HEK293T (cell line): Measurements from ENCODE around the gene ASCL5.

Experiments
- CTCF ChIA-PET: fragments of 350-600 bp; formaldehyde crosslinking; extraction: SDS; loops from one replicate; lab custom pipeline; 2021; ENCODE audit warnings: antibody characterized with exemption, inconsistent platforms; lab: Yijun Ruan, JAX
- POLR2A ChIA-PET: fragments of 350-600 bp; formaldehyde crosslinking; extraction: SDS; loops from one replicate; lab custom pipeline; 2020; ENCODE audit warnings: antibody characterized with exemption, inconsistent platforms; lab: Yijun Ruan, JAX
- DNase-seq: peaks from one replicate; pipeline ENCODE4 v3.0.0; 2012; ENCODE audit warnings: mixed read lengths; ENCODE audit errors: extremely low spot score
- ARNT ChIP-seq: fragments of 450-650 bp; IDR thresholded peaks from 2 replicates; pipeline ENCODE4 v1.6.1; 2017; ENCODE audit warnings: mild to moderate bottlenecking
- BHLHE40 ChIP-seq: fragments of 450-650 bp; IDR thresholded peaks from 2 replicates; pipeline ENCODE4 v1.6.1; 2016; ENCODE audit warnings: mild to moderate bottlenecking, moderate library complexity, borderline replicate concordance
- CTBP1 ChIP-seq: fragments of 450-650 bp; IDR thresholded peaks from 2 replicates; pipeline ENCODE4 v1.6.1; 2016; ENCODE audit warnings: borderline replicate concordance
- ELF4 ChIP-seq: fragments of 450-650 bp; IDR thresholded peaks from 2 replicates; pipeline ENCODE4 v1.6.1; 2017; ENCODE audit warnings: antibody characterized with exemption
- FOXA1 ChIP-seq: fragments of 450-650 bp; IDR thresholded peaks from 2 replicates; pipeline ENCODE4 v1.6.1; 2016; ENCODE audit warnings: mild to moderate bottlenecking
- FOXK2 ChIP-seq: fragments of 450-650 bp; IDR thresholded peaks from 2 replicates; pipeline ENCODE4 v1.6.1; 2016; ENCODE audit warnings: mild to moderate bottlenecking
- FOXM1 ChIP-seq: fragments of 450-650 bp; IDR thresholded peaks from 2 replicates; pipeline ENCODE4 v1.6.1; 2017; ENCODE audit warnings: mild to moderate bottlenecking, borderline replicate concordance
- HDGF ChIP-seq: fragments of 450-650 bp; IDR thresholded peaks from 2 replicates; pipeline ENCODE4 v1.6.1; 2017; ENCODE audit warnings: antibody characterized with exemption, borderline replicate concordance
- L3MBTL2 ChIP-seq: fragments of 450-650 bp; conservative IDR thresholded peaks from 2 replicates; pipeline ENCODE4 v1.6.1; 2016; ENCODE audit warnings: mild to moderate bottlenecking
- LEF1 ChIP-seq: fragments of 450-650 bp; IDR thresholded peaks from 2 replicates; pipeline ENCODE4 v1.6.1; 2017; ENCODE audit warnings: mild to moderate bottlenecking, borderline replicate concordance
- NFRKB ChIP-seq: fragments of 450-650 bp; IDR thresholded peaks from 2 replicates; pipeline ENCODE4 v1.6.1; 2016; ENCODE audit warnings: mild to moderate bottlenecking, moderate library complexity
- PKNOX1 ChIP-seq: fragments of 450-650 bp; IDR thresholded peaks from 2 replicates; pipeline ENCODE4 v1.6.1; 2016
- SP1 ChIP-seq: fragments of 450-650 bp; IDR thresholded peaks from 2 replicates; pipeline ENCODE4 v1.6.1; 2017
- SUZ12 ChIP-seq: fragments of 450-650 bp; IDR thresholded peaks from 2 replicates; pipeline ENCODE4 v1.6.1; 2016; ENCODE audit warnings: mild to moderate bottlenecking
- TARDBP ChIP-seq: fragments of 450-650 bp; IDR thresholded peaks from 2 replicates; pipeline ENCODE4 v1.6.1; 2016
- ZNF384 ChIP-seq: fragments of 450-650 bp; IDR thresholded peaks from 2 replicates; pipeline ENCODE4 v1.6.1; 2016

Gene ASCL5

GRCh38 chr1:201139306-201139705 is 12.3 kb upstream of the ASCL5 start:
- ChIA-PET CTCF (no interaction called here), POLR2A (no interaction called here)
- no peak for TF ChIP-seq HDGF
- no peak for TF ChIP-seq FOXK2
- no peak for TF ChIP-seq CTBP1
- no peak for TF ChIP-seq TARDBP
- no peak for TF ChIP-seq ARNT
- no peak for TF ChIP-seq BHLHE40
- no peak for TF ChIP-seq ZNF384
- no peak for TF ChIP-seq FOXM1
- no peak for TF ChIP-seq LEF1
- DNase-seq = no peak

DNA sequence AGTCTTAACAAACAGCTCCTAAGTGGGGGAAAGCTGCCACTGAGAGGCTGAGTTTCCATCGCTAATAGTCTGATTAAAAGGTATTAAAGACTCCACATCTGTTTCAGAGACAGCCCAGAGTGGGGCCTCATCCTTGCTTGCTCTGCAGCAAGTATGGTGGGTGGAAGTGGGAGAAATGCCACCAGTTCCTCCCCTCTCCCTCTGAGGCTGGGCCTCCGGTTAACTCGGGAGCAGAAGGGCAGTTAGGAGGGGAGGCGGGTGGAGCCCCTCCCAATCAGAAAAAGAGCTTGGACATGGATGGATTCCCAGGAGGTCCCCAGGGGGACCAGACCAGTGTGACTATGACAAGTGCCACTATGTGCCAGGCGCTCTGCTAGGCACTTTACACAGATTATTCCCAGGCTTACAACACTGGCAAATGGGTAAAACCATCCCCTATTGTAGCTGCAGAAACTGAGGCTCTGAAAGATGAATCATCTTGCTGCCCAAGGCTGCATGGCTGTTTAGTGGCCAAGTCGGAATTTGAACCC is 11.4 kb upstream of the ASCL5 start:
- CTCF ChIA-PET = no interaction called here
- TF ChIP-seq HDGF (no peak), TARDBP (no peak), FOXA1 (no peak), FOXK2 (no peak), ZNF384 (no peak), FOXM1 (no peak), NFRKB (no peak), CTBP1 (no peak), L3MBTL2 (no peak)
- POLR2A ChIA-PET = interaction anchor here (1.0 to 1.5 kb wide), 2 partner anchors 9 to 16 kb away, joined by 3 to 4 read pairs; partner anchors contain the start of gene TMEM9
- DNase-seq = no peak

DNA sequence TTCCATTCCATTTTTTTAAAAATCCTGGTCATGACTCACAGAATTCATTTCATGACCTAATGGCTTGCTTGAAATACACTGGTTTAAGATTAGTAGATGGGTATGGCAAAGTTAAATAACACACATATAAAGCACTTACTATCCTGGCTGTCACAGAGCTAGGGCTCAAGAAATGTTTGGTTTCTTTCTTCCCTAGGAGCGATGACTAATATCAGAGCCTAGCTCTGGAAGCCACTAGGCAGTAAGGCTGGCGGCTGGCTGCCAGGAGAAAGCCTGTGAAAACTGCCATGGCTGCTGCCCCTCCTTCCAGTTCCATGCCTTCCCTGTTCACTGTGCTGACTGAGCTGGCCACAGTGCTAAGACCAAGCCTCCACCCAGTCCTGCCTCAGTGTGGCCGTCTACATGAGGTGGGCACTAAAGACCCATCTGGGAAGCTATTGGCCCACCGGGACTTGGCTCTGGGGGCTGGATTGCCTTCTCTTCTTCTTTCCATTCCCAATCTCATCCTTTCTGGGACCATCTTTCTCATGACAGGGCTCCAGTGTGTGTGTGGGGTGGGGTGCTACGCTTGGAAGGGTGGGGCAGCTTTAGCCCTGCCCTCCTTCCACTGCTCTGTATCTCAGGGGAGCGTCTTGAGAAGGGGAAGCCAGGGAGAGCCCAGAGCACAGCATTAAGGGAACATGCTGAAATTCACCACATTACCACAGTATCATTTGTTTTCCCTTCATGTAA is 10.8 kb upstream of the ASCL5 start:
- no peak for DNase-seq
- CTCF ChIA-PET = no interaction called here
- POLR2A ChIA-PET = interaction anchor here (1.0 to 1.5 kb wide), 2 partner anchors 9 to 17 kb away, joined by 3 to 4 read pairs; partner anchors contain the start of gene TMEM9
- TF ChIP-seq CTBP1 (no peak), LEF1 (no peak), FOXA1 (no peak), L3MBTL2 (no peak), FOXM1 (no peak), PKNOX1 (no peak), SP1 (no peak)

DNA sequence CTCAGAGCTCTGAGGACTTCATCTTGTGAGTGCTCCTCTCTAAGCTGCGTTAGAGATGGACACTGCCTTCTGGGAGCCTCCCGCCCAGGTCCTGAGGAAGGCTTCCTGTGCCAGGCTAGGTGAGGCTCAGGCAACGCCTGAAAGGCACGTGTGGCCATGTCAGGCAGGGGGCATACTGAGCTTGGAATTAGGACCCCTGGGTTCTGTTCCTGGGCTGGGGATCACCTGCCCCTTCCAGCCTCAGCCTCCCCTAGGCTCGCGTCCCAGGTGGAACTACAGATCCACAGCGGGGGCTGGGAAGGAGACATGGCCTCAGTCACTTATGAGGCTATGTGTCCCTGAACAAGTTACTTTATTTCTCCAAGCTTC is 10.0 kb upstream of the ASCL5 start:
- no peak for DNase-seq
- no peak for TF ChIP-seq PKNOX1
- TF ChIP-seq SUZ12 = no peak
- no peak for TF ChIP-seq ELF4
- no peak for TF ChIP-seq CTBP1
- no peak for TF ChIP-seq TARDBP
- TF ChIP-seq BHLHE40 = no peak
- TF ChIP-seq ZNF384 = no peak
- no peak for TF ChIP-seq L3MBTL2
- TF ChIP-seq HDGF = no peak
- no peak for TF ChIP-seq LEF1
- TF ChIP-seq FOXK2 = no peak
- TF ChIP-seq FOXM1 = no peak
- no peak for TF ChIP-seq SP1
- no peak for TF ChIP-seq NFRKB
- TF ChIP-seq ARNT = no peak
- no peak for TF ChIP-seq FOXA1
- CTCF ChIA-PET = interaction anchor here (1.3 kb wide), 1 partner anchor 86 kb away, joined by 3 read pairs; no protein-coding TSS in a partner anchor
- POLR2A ChIA-PET = no interaction called here

- no peak for DNase-seq
- ChIA-PET POLR2A (no interaction called here), CTCF (interaction anchor here (1.3 kb wide), 1 partner anchor 87 kb away, joined by 3 read pairs; no protein-coding TSS in a partner anchor)
- no peak for TF ChIP-seq L3MBTL2
- TF ChIP-seq TARDBP = no peak
- no peak for TF ChIP-seq LEF1
- TF ChIP-seq PKNOX1 = no peak
- TF ChIP-seq NFRKB = no peak
- TF ChIP-seq ARNT = no peak
- no peak for TF ChIP-seq HDGF
- TF ChIP-seq ZNF384 = no peak
- TF ChIP-seq FOXM1 = no peak
- TF ChIP-seq SUZ12 = no peak
- no peak for TF ChIP-seq BHLHE40
- no peak for TF ChIP-seq SP1
Measured at GRCh38 chr1:201136355-201137023, 9.5 kb upstream of the ASCL5 start.

GRCh38 chr1:201134405-201134804 is 7.4 kb upstream of the ASCL5 start:
- TF ChIP-seq FOXA1 = no peak
- TF ChIP-seq ARNT = no peak
- ChIA-PET POLR2A (no interaction called here), CTCF (no interaction called here)
- no peak for DNase-seq
